DOHH2 (cell line): ENCODE results near the gene GOLGA8B.
"Not testable (repeated sequence)": the region's sequence is repeated elsewhere in the genome, so short reads cannot be mapped to it uniquely, and the experiment has no call there.

Experiments used
- H3F3A ChIP-seq: fragments of 200-600 bp; sonication (generic), shearing (Covaris generic); 2 replicates; pipeline ENCODE4 v1.6.0; 2016; ENCODE audit warnings: antibody characterized with exemption, mild to moderate bottlenecking; ENCODE audit not compliant: control insufficient read depth, insufficient read depth
- H3K27ac ChIP-seq: fragments of 200-600 bp; sonication (generic); 2 replicates; pipeline ENCODE4 v1.5.1; 2014; ENCODE audit warnings: low read depth, mild to moderate bottlenecking, low read length, moderate library complexity
- H3K27me3 ChIP-seq: fragments of 200-600 bp; sonication (generic); 2 replicates; pipeline ENCODE4 v1.6.1; 2014; ENCODE audit warnings: mild to moderate bottlenecking, low read length, mixed read lengths; ENCODE audit not compliant: control insufficient read depth
- H3K36me3 ChIP-seq: fragments of 200-600 bp; sonication (generic); 2 replicates; pipeline ENCODE4 v1.6.1; 2014; ENCODE audit warnings: mild to moderate bottlenecking, low read length, moderate library complexity, mixed read lengths; ENCODE audit not compliant: control insufficient read depth
- H3K4me1 ChIP-seq: fragments of 200-600 bp; sonication (generic); 2 replicates; pipeline ENCODE4 v1.6.1; 2014; ENCODE audit warnings: mild to moderate bottlenecking, low read length, mixed read lengths; ENCODE audit not compliant: control insufficient read depth
- H3K4me2 ChIP-seq: fragments of 200-600 bp; sonication (generic); 2 replicates; pipeline ENCODE4 v1.6.0; 2014; ENCODE audit warnings: mild to moderate bottlenecking, low read length, moderate library complexity
- H3K4me3 ChIP-seq: fragments of 200-600 bp; sonication (generic); 2 replicates; pipeline ENCODE4 v1.5.1; 2014; ENCODE audit warnings: mild to moderate bottlenecking, low read length, mixed read lengths
- H3K79me2 ChIP-seq: fragments of 200-600 bp; sonication (generic); 2 replicates; pipeline ENCODE4 v1.6.1; 2014; ENCODE audit warnings: mild to moderate bottlenecking, low read length, mixed read lengths; ENCODE audit not compliant: control insufficient read depth
- H3K9me2 ChIP-seq: fragments of 200-600 bp; sonication (generic); replicated peaks from 2 replicates; pipeline ENCODE4 v1.6.1; 2014; ENCODE audit warnings: mild to moderate bottlenecking, low read length, mixed read lengths; ENCODE audit not compliant: control insufficient read depth
- H3K9me3 ChIP-seq: fragments of 200-600 bp; sonication (generic); 2 replicates; pipeline ENCODE4 v1.6.1; 2014; ENCODE audit warnings: antibody characterized with exemption, low read length, mixed read lengths; ENCODE audit not compliant: control insufficient read depth, insufficient read depth
- H4K20me1 ChIP-seq: fragments of 200-600 bp; sonication (generic); 2 replicates; pipeline ENCODE4 v1.6.0; 2014; ENCODE audit warnings: low read depth, mild to moderate bottlenecking, antibody characterized with exemption, low read length, moderate library complexity; ENCODE audit not compliant: control insufficient read depth, insufficient read depth
- EZH2phosphoT487 ChIP-seq: fragments of 200-600 bp; sonication (generic); IDR thresholded peaks from 2 replicates; pipeline ENCODE4 v1.6.1; 2017; ENCODE audit warnings: borderline replicate concordance, mild to moderate bottlenecking, antibody characterized with exemption, low read length, moderate library complexity, mixed read lengths
- TF ChIP-seq, protein P1 (sequence below): fragments of 200-600 bp; sonication (generic); IDR thresholded peaks from one replicate; pipeline ENCODE4 v1.5.1; 2014; ENCODE audit warnings: antibody characterized with exemption, mild to moderate bottlenecking, low read depth, low read length; ENCODE audit not compliant: poor library complexity, severe bottlenecking

The GOLGA8B gene, protein sequence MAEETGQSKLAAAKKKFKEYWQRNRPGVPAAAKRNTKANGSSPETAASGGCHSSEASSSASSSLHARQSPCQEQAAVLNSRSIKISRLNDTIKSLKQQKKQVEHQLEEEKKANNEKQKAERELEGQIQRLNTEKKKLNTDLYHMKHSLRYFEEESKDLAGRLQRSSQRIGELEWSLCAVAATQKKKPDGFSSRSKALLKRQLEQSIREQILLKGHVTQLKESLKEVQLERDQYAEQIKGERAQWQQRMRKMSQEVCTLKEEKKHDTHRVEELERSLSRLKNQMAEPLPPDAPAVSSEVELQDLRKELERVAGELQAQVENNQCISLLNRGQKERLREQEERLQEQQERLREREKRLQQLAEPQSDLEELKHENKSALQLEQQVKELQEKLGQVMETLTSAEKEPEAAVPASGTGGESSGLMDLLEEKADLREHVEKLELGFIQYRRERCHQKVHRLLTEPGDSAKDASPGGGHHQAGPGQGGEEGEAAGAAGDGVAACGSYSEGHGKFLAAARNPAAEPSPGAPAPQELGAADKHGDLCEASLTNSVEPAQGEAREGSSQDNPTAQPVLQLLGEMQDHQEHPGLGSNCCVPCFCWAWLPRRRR

DNA sequence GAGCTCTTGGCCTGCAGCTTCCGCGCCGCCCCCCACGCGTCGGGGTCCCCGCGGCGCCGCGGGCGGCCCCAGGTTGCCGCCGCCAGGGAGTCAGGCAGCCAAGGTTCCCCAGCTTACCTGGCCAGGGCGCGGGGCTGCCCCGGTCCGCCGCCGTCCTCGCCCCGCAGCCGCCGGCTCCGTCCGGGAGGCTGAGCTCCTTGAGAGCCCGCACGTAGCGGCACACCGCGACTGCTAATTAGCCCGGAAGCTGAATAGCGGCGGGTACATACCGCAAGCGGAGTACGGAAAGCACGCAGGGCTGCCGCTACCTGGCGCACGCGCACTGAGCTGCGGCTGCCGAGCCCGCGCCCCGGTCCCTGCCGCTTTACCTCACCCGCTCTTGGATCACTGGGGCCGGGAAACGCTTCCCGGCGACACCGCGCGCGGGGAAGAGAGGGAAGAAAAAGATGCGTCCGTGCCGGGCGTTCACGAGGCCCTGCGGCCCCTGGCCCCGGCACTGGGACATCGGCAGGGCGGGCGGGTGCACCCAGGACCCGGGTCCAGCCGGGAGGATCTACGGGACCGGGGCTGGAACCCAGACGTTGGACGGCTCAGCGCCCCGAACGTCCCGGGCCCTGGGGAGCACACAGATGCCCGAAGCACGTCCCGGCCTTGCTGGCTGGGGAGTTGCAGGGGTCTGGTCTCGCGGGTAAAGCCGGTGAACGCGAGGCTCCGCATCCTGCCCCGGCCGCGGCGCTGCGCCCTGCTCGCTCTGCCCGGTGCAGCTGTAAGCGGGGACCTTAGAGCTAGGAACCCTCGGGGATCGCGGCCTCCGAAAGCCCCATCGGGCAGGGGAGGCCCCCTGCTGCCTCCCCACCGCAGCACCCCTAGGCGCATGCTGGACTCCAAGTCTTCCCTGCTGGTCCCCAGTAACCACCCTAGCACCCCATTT, at the start of gene GOLGA8B:
GOLGA8B (minus strand) TSS at position 253 of the 931 bp plus-strand sequence. CDS start 47,739 bp downstream, outside the sequence.
- Histone ChIP-seq H3K27ac (no peak within 1 kb of the TSS), H3K9me3 (no peaks in the 10 kb centered on the region), H3K79me2 (peaks cover 57% of the 10 kb centered on the region), H3K4me2 (peak within 1 kb of the TSS; percentile 92), H3F3A (no peaks in the 10 kb centered on the region), H3K4me3 (peak within 1 kb of the TSS; percentile 98), H4K20me1 (0 out of 2 replicates have a peak, but pooled peaks cover 5% of the 10 kb centered on the region), H3K9me2 (no peaks in the 10 kb centered on the region), H3K36me3 (no peaks in the 10 kb centered on the region; the same call in 1 of the 2 replicates), H3K27me3 (no peaks in the 10 kb centered on the region), H3K4me1 (peaks cover 21% of the 10 kb centered on the region)
- TF ChIP-seq, protein P1, sequence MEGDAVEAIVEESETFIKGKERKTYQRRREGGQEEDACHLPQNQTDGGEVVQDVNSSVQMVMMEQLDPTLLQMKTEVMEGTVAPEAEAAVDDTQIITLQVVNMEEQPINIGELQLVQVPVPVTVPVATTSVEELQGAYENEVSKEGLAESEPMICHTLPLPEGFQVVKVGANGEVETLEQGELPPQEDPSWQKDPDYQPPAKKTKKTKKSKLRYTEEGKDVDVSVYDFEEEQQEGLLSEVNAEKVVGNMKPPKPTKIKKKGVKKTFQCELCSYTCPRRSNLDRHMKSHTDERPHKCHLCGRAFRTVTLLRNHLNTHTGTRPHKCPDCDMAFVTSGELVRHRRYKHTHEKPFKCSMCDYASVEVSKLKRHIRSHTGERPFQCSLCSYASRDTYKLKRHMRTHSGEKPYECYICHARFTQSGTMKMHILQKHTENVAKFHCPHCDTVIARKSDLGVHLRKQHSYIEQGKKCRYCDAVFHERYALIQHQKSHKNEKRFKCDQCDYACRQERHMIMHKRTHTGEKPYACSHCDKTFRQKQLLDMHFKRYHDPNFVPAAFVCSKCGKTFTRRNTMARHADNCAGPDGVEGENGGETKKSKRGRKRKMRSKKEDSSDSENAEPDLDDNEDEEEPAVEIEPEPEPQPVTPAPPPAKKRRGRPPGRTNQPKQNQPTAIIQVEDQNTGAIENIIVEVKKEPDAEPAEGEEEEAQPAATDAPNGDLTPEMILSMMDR: no peak
- no peak for TF ChIP-seq EZH2phosphoT487

DNA sequence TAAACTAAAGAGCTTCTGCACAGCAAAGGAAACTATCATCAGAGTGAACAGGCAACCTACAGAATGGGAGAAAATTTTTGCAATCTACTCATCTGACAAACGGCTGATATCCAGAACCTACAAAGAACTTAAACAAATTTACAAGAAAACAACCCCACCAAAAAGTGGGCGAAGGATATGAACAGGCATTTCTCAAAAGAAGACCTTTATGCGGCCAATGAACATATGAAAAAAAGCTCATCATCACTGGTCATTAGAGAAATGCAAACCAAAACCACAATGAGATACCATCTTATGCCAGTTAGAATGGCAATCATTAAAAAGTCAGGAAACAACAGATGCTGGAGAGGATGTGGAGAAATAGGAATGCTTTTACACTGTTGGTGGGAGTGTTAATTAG, 49.7 kb upstream of the GOLGA8B start:
- not testable (repeated sequence) for H3K36me3 ChIP-seq, H3F3A ChIP-seq, H4K20me1 ChIP-seq, H3K9me2 ChIP-seq, H3K27me3 ChIP-seq, H3K27ac ChIP-seq, H3K4me1 ChIP-seq, H3K4me2 ChIP-seq, H3K9me3 ChIP-seq, H3K79me2 ChIP-seq, H3K4me3 ChIP-seq

DNA sequence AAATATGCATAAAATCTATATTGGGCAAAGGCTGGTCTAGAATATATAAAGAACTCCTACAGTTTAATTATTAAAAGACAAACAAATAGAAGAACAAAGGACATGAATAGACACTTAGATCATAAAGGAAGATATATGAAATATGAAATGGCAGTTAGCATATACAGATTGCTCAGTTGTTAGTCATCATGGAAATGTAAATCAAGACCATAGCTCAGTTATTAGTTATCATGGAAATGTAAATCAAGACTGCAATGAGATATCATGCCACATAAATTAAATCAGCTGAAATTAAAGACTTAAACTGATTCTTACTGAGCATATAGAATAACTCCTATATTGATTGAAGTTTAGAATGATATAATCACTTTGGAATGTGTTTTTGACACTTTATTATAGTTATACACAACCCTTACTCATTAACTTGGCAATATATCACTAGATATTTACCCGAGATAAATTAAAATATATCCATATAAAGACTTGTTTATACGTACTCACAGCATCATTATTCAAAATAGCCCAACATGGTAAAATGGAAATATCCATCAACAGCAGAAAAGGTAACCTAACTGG, 45.2 kb upstream of the GOLGA8B start:
- no peaks in the 10 kb centered on the region for H3K36me3 ChIP-seq
- H3K9me2 ChIP-seq: no peaks in the 10 kb centered on the region
- H3K4me3 ChIP-seq: no peak overlapping the region
- no peaks in the 10 kb centered on the region for H3F3A ChIP-seq
- H3K4me1 ChIP-seq: no peaks in the 10 kb centered on the region
- no peaks in the 10 kb centered on the region for H4K20me1 ChIP-seq
- H3K27ac ChIP-seq: no peak overlapping the region
- TF ChIP-seq, protein P1: no peak
- TF ChIP-seq EZH2phosphoT487: no peak
- no peaks in the 10 kb centered on the region for H3K27me3 ChIP-seq
- H3K4me2 ChIP-seq: no peak overlapping the region
- H3K79me2 ChIP-seq: no peaks in the 10 kb centered on the region
- H3K9me3 ChIP-seq: no peaks in the 10 kb centered on the region
